Uterus (tissue), 2 donors: ENCODE results near the gene ACTN3.

Experiments
- POLR2A ChIP-seq, 2 donors: fragments of 450-650 bp; IDR thresholded peaks; one replicate each; pipeline ENCODE4 v1.6.1; 2016; ENCODE audit warnings: antibody characterized with exemption in 2 of 2, mild to moderate bottlenecking in 1 of 2, moderate library complexity in 1 of 2
- TF ChIP-seq, protein P1 (sequence below), 4 experiments: fragments of 200-600 bp in 2 of 4; fragments of 450-650 bp in 2 of 4; sonication (generic) in 2 of 4; IDR thresholded peaks; one replicate each; pipeline ENCODE4 v1.5.1; 2016 to 2019; ENCODE audit warnings: antibody characterized with exemption in 4 of 4, mild to moderate bottlenecking in 2 of 4, moderate library complexity in 1 of 4

DNA sequence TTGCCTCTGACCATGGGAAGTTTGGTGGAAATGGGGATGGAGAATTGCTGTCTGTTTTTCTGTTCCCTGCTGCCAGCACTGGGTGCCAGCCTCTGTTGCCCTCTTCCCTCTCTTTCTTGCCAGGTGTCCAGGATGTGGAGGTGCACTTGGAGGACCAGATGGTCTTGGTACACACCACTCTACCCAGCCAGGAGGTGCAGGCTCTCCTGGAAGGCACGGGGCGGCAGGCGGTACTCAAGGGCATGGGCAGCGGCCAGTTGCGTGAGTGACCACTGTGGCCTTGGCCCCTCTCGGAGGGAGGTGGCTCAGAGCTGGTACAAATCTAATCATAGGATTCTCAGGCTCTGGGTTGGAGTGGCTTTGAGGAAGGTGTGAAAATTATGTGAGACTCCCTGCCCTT is 52.3 kb downstream of the ACTN3 start:
- TF ChIP-seq, protein P1, sequence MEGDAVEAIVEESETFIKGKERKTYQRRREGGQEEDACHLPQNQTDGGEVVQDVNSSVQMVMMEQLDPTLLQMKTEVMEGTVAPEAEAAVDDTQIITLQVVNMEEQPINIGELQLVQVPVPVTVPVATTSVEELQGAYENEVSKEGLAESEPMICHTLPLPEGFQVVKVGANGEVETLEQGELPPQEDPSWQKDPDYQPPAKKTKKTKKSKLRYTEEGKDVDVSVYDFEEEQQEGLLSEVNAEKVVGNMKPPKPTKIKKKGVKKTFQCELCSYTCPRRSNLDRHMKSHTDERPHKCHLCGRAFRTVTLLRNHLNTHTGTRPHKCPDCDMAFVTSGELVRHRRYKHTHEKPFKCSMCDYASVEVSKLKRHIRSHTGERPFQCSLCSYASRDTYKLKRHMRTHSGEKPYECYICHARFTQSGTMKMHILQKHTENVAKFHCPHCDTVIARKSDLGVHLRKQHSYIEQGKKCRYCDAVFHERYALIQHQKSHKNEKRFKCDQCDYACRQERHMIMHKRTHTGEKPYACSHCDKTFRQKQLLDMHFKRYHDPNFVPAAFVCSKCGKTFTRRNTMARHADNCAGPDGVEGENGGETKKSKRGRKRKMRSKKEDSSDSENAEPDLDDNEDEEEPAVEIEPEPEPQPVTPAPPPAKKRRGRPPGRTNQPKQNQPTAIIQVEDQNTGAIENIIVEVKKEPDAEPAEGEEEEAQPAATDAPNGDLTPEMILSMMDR (IDR thresholded peaks at IDR 0.05), result no peak
- TF ChIP-seq POLR2A (IDR thresholded peaks at IDR 0.05), result no peak
